Mammary epithelial cell (primary cell): Measurements from ENCODE around the gene CACNA1A.

ENCODE experiments used
- CTCF ChIP-seq, 2 donors: IDR thresholded peaks in 1 of 2; conservative IDR thresholded peaks in 1 of 2; 2 replicates each; pipeline ENCODE4 v1.5.1; 2011 to 2012; ENCODE audit warnings: inconsistent platforms in 2 of 2, low read length in 2 of 2, mild to moderate bottlenecking in 2 of 2, control low read depth in 1 of 2, low read depth in 1 of 2; ENCODE audit not compliant: insufficient read depth in 1 of 2; ENCODE audit errors: extremely low read depth in 1 of 2
- EZH2 ChIP-seq: IDR thresholded peaks from 2 replicates; pipeline ENCODE4 v1.6.1; 2012; ENCODE audit warnings: low read length, inconsistent platforms, borderline replicate concordance

GRCh38 chr19:13463296-13463695, 43.0 kb downstream of the CACNA1A start:
- TF ChIP-seq CTCF (conservative IDR thresholded peaks at IDR 0.05 in 1 of 2, IDR thresholded peaks at IDR 0.05 in 1 of 2; ENCODE audit: extremely low read depth in 1 of 2, insufficient read depth in 1 of 2, low read depth in 1 of 2, low read length in 2 of 2) (no peak), EZH2 (no peak)
